ENCODE results near the gene KRT20. TPM values are rescaled to one million over a fixed set of nuclear protein-coding genes. Genes with fewer than 3 reads are reported as not detected.
A peak's percentile ranks its signal among the peaks of the same experiment; 100 is the strongest.

Gene KRT20
- total and polyA plus RNA-seq, 9 of the 15 experiments (the other 6 are each of a cell fraction or from before 2014, with no cell fraction given) = 0.44 TPM; not detected in 8

- TF ChIP-seq, protein P1, sequence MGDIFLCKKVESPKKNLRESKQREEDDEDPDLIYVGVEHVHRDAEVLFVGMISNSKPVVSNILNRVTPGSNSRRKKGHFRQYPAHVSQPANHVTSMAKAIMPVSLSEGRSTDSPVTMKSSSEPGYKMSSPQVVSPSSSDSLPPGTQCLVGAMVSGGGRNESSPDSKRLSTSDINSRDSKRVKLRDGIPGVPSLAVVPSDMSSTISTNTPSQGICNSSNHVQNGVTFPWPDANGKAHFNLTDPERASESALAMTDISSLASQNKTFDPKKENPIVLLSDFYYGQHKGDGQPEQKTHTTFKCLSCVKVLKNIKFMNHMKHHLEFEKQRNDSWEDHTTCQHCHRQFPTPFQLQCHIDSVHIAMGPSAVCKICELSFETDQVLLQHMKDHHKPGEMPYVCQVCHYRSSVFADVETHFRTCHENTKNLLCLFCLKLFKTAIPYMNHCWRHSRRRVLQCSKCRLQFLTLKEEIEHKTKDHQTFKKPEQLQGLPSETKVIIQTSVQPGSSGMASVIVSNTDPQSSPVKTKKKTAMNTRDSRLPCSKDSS (IDR thresholded peaks at IDR 0.05; ENCODE audit: low read depth, partially characterized antibody) = no peak
- TF ChIP-seq BMI1 (IDR thresholded peaks at IDR 0.05; ENCODE audit: low read length) = no peak
- TF ChIP-seq SETDB1 (IDR thresholded peaks at IDR 0.05; ENCODE audit: low read length) = no peak
- peak; percentile 38 to 58; a peak in 2 of 4 replicates for TF ChIP-seq KDM1A (IDR thresholded peaks at IDR 0.05)
- peak; percentile 59; the same call in 1 of the 2 replicates for TF ChIP-seq NCOA1 (IDR thresholded peaks at IDR 0.05; ENCODE audit: low read depth)
- no peak for TF ChIP-seq CHD1 (IDR thresholded peaks at IDR 0.05; ENCODE audit: low read length)
- TF ChIP-seq SIX5 (IDR thresholded peaks at IDR 0.05; ENCODE audit: borderline replicate concordance in 1 of 2, insufficient read depth in 1 of 2, low read depth in 1 of 2, low read length in 2 of 2) = no peak
- peak; percentile 60; the same call in 1 of the 2 replicates for TF ChIP-seq MECOM (CRISPR knock-in tag; IDR thresholded peaks at IDR 0.05)
- peak; percentile 36; the same call in 1 of the 2 replicates for TF ChIP-seq CTBP1 (IDR thresholded peaks at IDR 0.05; ENCODE audit: borderline replicate concordance)
- no peak for TF ChIP-seq ARID2 (IDR thresholded peaks at IDR 0.05)
- TF ChIP-seq, protein P2, sequence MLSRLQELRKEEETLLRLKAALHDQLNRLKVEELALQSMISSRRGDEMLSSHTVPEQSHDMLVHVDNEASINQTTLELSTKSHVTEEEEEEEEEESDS (CRISPR knock-in tag; IDR thresholded peaks at IDR 0.05) = no peak
- TF ChIP-seq KDM4B (IDR thresholded peaks at IDR 0.05; ENCODE audit: borderline replicate concordance in 2 of 2, low read depth in 1 of 2) = no peak
- TF ChIP-seq EP400 (IDR thresholded peaks at IDR 0.05) = 0 out of 2 replicates have a peak, but pooled peaks have one; percentile 32
- TF ChIP-seq CC2D1A (IDR thresholded peaks at IDR 0.05) = 0 out of 2 replicates have a peak, but pooled peaks have one; percentile 29
- TF ChIP-seq ZNF639 (CRISPR knock-in tag; conservative IDR thresholded peaks at IDR 0.05 in 1 of 2, IDR thresholded peaks at IDR 0.05 in 1 of 2) = peak in 1 of 2 experiments; percentile 62; a peak in 1 of 4 replicates
- TF ChIP-seq, protein P3, sequence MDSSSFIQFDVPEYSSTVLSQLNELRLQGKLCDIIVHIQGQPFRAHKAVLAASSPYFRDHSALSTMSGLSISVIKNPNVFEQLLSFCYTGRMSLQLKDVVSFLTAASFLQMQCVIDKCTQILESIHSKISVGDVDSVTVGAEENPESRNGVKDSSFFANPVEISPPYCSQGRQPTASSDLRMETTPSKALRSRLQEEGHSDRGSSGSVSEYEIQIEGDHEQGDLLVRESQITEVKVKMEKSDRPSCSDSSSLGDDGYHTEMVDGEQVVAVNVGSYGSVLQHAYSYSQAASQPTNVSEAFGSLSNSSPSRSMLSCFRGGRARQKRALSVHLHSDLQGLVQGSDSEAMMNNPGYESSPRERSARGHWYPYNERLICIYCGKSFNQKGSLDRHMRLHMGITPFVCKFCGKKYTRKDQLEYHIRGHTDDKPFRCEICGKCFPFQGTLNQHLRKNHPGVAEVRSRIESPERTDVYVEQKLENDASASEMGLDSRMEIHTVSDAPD (CRISPR knock-in tag; IDR thresholded peaks at IDR 0.05) = no peak
- no peak for TF ChIP-seq JUNB (CRISPR knock-in tag; conservative IDR thresholded peaks at IDR 0.05)
- TF ChIP-seq ZNF57 (CRISPR knock-in tag; IDR thresholded peaks at IDR 0.05) = no peak
- TF ChIP-seq USF1 (CRISPR knock-in tag; IDR thresholded peaks at IDR 0.05) = no peak
- TF ChIP-seq NFIC (IDR thresholded peaks at IDR 0.05) = peak; percentile 90
- no peak for TF ChIP-seq L3MBTL2 (IDR thresholded peaks at IDR 0.05)
- no peak for TF ChIP-seq NR2C1 (IDR thresholded peaks at IDR 0.05)
- 0 out of 2 replicates have a peak, but pooled peaks have one; percentile 24 for TF ChIP-seq NR2C1 (tag; IDR thresholded peaks at IDR 0.05)
- TF ChIP-seq RBM34 (IDR thresholded peaks at IDR 0.05; ENCODE audit: borderline replicate concordance, insufficient read depth, low read length) = no peak
- TF ChIP-seq ZNF41 (CRISPR knock-in tag; conservative IDR thresholded peaks at IDR 0.05) = no peak
Measured at GRCh38 chr17:40844671-40845107, 40.4 kb downstream of the KRT20 start (continued).
